GM18519 (cell line): Measurements from ENCODE around the gene RPH3AL.
"Not testable (repeated sequence)": the region's sequence is repeated elsewhere in the genome, so short reads cannot be mapped to it uniquely, and the experiment has no call there.

Experiments used
- ATAC-seq: cut with Tn5 transposase; IDR thresholded peaks from one replicate; pipeline ENCODE4 v1.9.1; 2021; ENCODE audit warnings: mild to moderate bottlenecking, moderate library complexity; ENCODE audit not compliant: unreplicated experiment, low FRiP score

RPH3AL gene

GRCh38 chr17:231191-231965, 121.2 kb downstream of the RPH3AL start:
- ATAC-seq, result no peak

GRCh38 chr17:230395-230770, 122.2 kb downstream of the RPH3AL start:
- no peak for ATAC-seq

- ATAC-seq, result no peak
Observed at GRCh38 chr17:229709-230394, 122.8 kb downstream of the RPH3AL start.

- ATAC-seq, result no peak
Observed at GRCh38 chr17:228951-229708, 123.5 kb downstream of the RPH3AL start.

- ATAC-seq, result no peak
Observed at GRCh38 chr17:227946-228615, 124.5 kb downstream of the RPH3AL start.

GRCh38 chr17:227078-227945, 125.3 kb downstream of the RPH3AL start:
- no peak for ATAC-seq

GRCh38 chr17:226108-227077, 126.2 kb downstream of the RPH3AL start:
- ATAC-seq, result no peak

GRCh38 chr17:225551-225950, 127.1 kb downstream of the RPH3AL start:
- ATAC-seq, result no peak

GRCh38 chr17:224576-224975, 128.0 kb downstream of the RPH3AL start:
- ATAC-seq, result not testable (repeated sequence)

GRCh38 chr17:223723-224471, 128.7 kb downstream of the RPH3AL start:
- ATAC-seq, result no peak

- no peak for ATAC-seq
Observed at GRCh38 chr17:222172-222571, 130.4 kb downstream of the RPH3AL start.

- ATAC-seq, result no peak
Observed at GRCh38 chr17:219696-220095, 132.9 kb downstream of the RPH3AL start.

GRCh38 chr17:218432-219110, 134.0 kb downstream of the RPH3AL start:
- ATAC-seq, result no peak

GRCh38 chr17:216625-217024, 136.0 kb downstream of the RPH3AL start:
- ATAC-seq, result no peak

- ATAC-seq, result not testable (repeated sequence)
Observed at GRCh38 chr17:215563-216478, 136.8 kb downstream of the RPH3AL start.

GRCh38 chr17:214881-215331, 137.7 kb downstream of the RPH3AL start:
- ATAC-seq, result no peak
